Measurements from ENCODE around the gene ARID1B.

DNA sequence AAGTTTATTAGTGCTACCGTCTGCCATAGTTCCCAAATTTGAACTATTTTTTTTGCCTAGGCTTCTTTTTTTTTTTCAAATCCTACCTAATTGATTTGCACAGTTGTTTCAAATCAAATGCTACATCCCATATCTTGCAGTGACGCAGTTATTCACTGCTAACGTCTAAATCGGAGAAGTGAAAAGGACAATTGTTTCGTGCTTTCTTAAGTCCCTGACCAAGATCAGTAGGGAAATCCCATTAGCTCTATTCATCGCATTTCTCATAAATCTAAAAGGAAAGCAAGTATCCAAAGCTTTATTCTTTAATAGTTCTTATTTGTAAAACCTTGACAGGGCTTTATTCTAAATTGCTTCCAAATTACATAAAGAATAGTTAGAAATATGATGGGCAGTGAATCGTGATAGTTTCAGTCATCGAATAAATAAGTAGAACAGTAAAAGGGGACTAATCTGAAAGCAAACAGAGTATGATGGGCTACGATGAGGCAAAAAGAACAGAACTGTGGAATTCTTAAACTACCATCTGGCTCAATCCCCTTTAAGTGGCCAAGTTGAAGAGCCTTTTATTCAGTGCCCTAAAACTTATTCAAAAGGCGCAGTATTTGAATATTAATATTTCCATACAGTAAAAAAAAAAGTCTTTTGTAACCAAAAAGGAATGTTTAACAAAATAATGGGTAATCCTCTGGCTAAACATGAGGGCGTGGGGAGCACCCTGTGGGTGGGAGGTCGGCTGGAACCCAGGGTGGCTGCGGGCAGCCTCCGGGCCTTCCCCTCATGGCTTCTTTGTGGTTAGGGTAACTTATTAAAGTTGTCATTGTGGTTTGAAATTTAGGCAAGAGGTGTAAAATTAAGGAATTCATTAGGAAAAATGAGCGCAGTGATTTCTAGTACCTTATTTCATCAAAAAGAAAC lies 3.0 kb upstream of the ARID1B start:
- TF ChIP-seq CTCF (IDR thresholded peaks at IDR 0.05) (no peak), POLR2A (IDR thresholded peaks at IDR 0.05) (no peak), POLR2AphosphoS5 (IDR thresholded peaks at IDR 0.05) (no peak)

Measured in prostate gland (tissue), 2 donors.